NCI-H526 treated with DMSO at 0.1 percent for 48 hours (cell line): ENCODE measurements around the gene MAPRE2.

ENCODE experiments used
- DNase-seq: peaks from one replicate; lab custom pipeline; 2025; lab: John Stamatoyannopoulos, UW

The MAPRE2 gene

GRCh38 chr18:35062408-35062807 lies 21.2 kb downstream of the MAPRE2 start:
- DNase-seq: no peak

- no peak for DNase-seq
Measured at GRCh38 chr18:35063875-35064690, 22.9 kb downstream of the MAPRE2 start.

GRCh38 chr18:35067454-35067853 lies 26.2 kb downstream of the MAPRE2 start:
- no peak for DNase-seq

GRCh38 chr18:35071819-35072247 lies 30.6 kb downstream of the MAPRE2 start:
- DNase-seq: no peak

GRCh38 chr18:35072616-35073015 lies 31.4 kb downstream of the MAPRE2 start:
- DNase-seq: no peak

- no peak for DNase-seq
Measured at GRCh38 chr18:35073186-35074105, 32.2 kb downstream of the MAPRE2 start.

GRCh38 chr18:35074581-35074980 lies 33.4 kb downstream of the MAPRE2 start:
- DNase-seq: no peak

GRCh38 chr18:35075132-35075531 lies 33.9 kb downstream of the MAPRE2 start:
- no peak for DNase-seq

- no peak for DNase-seq
Measured at GRCh38 chr18:35076135-35076924, 35.1 kb downstream of the MAPRE2 start.

GRCh38 chr18:35077937-35078336 lies 36.7 kb downstream of the MAPRE2 start:
- DNase-seq: no peak

- DNase-seq: no peak
Measured at GRCh38 chr18:35080058-35080457, 38.8 kb downstream of the MAPRE2 start.

GRCh38 chr18:35083174-35083712 lies 42.0 kb downstream of the MAPRE2 start:
- no peak for DNase-seq

GRCh38 chr18:35084494-35085449 lies 43.6 kb downstream of the MAPRE2 start:
- no peak for DNase-seq

- no peak for DNase-seq
Measured at GRCh38 chr18:35085450-35086380, 44.5 kb downstream of the MAPRE2 start.

- DNase-seq: no peak
Measured at GRCh38 chr18:35086704-35087103, 45.5 kb downstream of the MAPRE2 start.

GRCh38 chr18:35087726-35088125 lies 46.5 kb downstream of the MAPRE2 start:
- no peak for DNase-seq

- DNase-seq: no peak
Measured at GRCh38 chr18:35088921-35089320, 47.7 kb downstream of the MAPRE2 start.

- DNase-seq: no peak
Measured at GRCh38 chr18:35089382-35089781, 48.2 kb downstream of the MAPRE2 start.

- no peak for DNase-seq
Measured at GRCh38 chr18:35089891-35090550, 48.8 kb downstream of the MAPRE2 start.
